ENCODE data around the gene LGALS16. TPM values are rescaled to one million over a fixed set of nuclear protein-coding genes. Genes with fewer than 3 reads are reported as not detected.
"Not testable (repeated sequence)": the region's sequence is repeated elsewhere in the genome, so short reads cannot be mapped to it uniquely, and the experiment has no call there.

LGALS16 gene
- total RNA-seq, 1 experiment from 2014 or later = not detected

- H3K9ac ChIP-seq (ENCODE audit: low read length); ATAC-seq; H3K27me3 ChIP-seq (ENCODE audit: insufficient read depth, low read length); H3K36me3 ChIP-seq (ENCODE audit: control insufficient read depth in 1 of 2, insufficient read depth in 2 of 2, low read length in 2 of 2); H2AFZ ChIP-seq (ENCODE audit: low read depth, low read length, poor library complexity, severe bottlenecking); H3K4me1 ChIP-seq (ENCODE audit: control insufficient read depth in 1 of 2, insufficient read depth in 2 of 2, low read length in 2 of 2); H3K9me2 ChIP-seq (ENCODE audit: insufficient read depth); H3K27ac ChIP-seq (ENCODE audit: low read depth, low read length); H3K4me2 ChIP-seq (ENCODE audit: low read length); DNase-seq (ENCODE audit: low read depth, low spot score); H3K4me3 ChIP-seq (replicated peaks in 1 of 2; ENCODE audit: low read depth in 1 of 2, low read length in 2 of 2); POLR2A ChIA-PET; BruUV-seq (replicated peaks); H3K9me3 ChIP-seq (ENCODE audit: control insufficient read depth in 1 of 2, insufficient read depth in 1 of 2, low read depth in 1 of 2, low read length in 2 of 2); H4K20me1 ChIP-seq (ENCODE audit: insufficient read depth); H3K79me2 ChIP-seq (ENCODE audit: insufficient read depth, low read length); intact Hi-C loops (cut with micrococcal nuclease): not testable (repeated sequence)
- ChIA-PET CTCF (interaction anchor here (0.6 to 4.0 kb wide), 3 partner anchors 10 to 431 kb away, joined by 3 to 47 read pairs (median 5); no protein-coding TSS in a partner anchor), RAD21 (ENCODE audit: low non-redundant PET in 1 of 2, low total read pairs in 2 of 2, uncharacterized antibody in 2 of 2, unreplicated experiment in 2 of 2) (interaction anchor here in 1 of 2 experiments (1.0 kb wide), 1 partner anchor 122 kb away, joined by 4 read pairs; no protein-coding TSS in a partner anchor)
- TF ChIP-seq CTCF (IDR thresholded peaks at IDR 0.05 in 2 of 3, conservative IDR thresholded peaks at IDR 0.05 in 1 of 3; ENCODE audit: borderline replicate concordance in 1 of 3, insufficient read depth in 1 of 3, low read depth in 2 of 3, low read length in 2 of 3) = 0 out of 6 replicates have a peak, but pooled peaks of 1 of the 3 experiments have one; percentile 6
- peak; percentile 48 for TF ChIP-seq RAD21 (IDR thresholded peaks at IDR 0.05; ENCODE audit: low read depth)
These were observed 18.1 kb downstream of the LGALS16 start for GRCh38 chr19:39673862-39674261.

GRCh38 chr19:39676004-39676403, 20.3 kb downstream of the LGALS16 start:
- no peak overlapping the region for H3K4me2 ChIP-seq (ENCODE audit: low read length)
- no peak overlapping the region for H3K27ac ChIP-seq (ENCODE audit: low read depth, low read length)
- H3K4me3 ChIP-seq (replicated peaks in 1 of 2; ENCODE audit: low read depth in 1 of 2, low read length in 2 of 2) = no peak overlapping the region
- H2AFZ ChIP-seq (ENCODE audit: low read depth, low read length, poor library complexity, severe bottlenecking) = no peak overlapping the region
- peaks cover 8% of the 10 kb centered on the region; the same call in 1 of the 2 replicates for H3K27me3 ChIP-seq (ENCODE audit: insufficient read depth, low read length)
- ChIA-PET CTCF (no interaction called here), RAD21 (ENCODE audit: low non-redundant PET in 1 of 2, low total read pairs in 2 of 2, uncharacterized antibody in 2 of 2, unreplicated experiment in 2 of 2) (no interaction called here), POLR2A (no interaction called here)
- no peaks in the 10 kb centered on the region for H3K9me3 ChIP-seq (ENCODE audit: control insufficient read depth in 1 of 2, insufficient read depth in 1 of 2, low read depth in 1 of 2, low read length in 2 of 2)
- intact Hi-C loops (cut with micrococcal nuclease) = no loop called here
- peaks cover 0 to 10% of the 10 kb centered on the region in 2 experiments; a peak in 1 of 4 replicates for H3K4me1 ChIP-seq (ENCODE audit: control insufficient read depth in 1 of 2, insufficient read depth in 2 of 2, low read length in 2 of 2)
- H3K36me3 ChIP-seq (ENCODE audit: control insufficient read depth in 1 of 2, insufficient read depth in 2 of 2, low read length in 2 of 2) = no peaks in the 10 kb centered on the region
- no peak for DNase-seq (ENCODE audit: low read depth, low spot score)
- H4K20me1 ChIP-seq (ENCODE audit: insufficient read depth) = no peaks in the 10 kb centered on the region
- ATAC-seq = no peak
- no peak overlapping the region for H3K9ac ChIP-seq (ENCODE audit: low read length)
- BruUV-seq (replicated peaks) = no TSS peak
- H3K9me2 ChIP-seq (ENCODE audit: insufficient read depth) = no peaks in the 10 kb centered on the region
- H3K79me2 ChIP-seq (ENCODE audit: insufficient read depth, low read length) = no peaks in the 10 kb centered on the region
- TF ChIP-seq SIN3A (IDR thresholded peaks at IDR 0.05; ENCODE audit: low read depth) (no peak), MAX (IDR thresholded peaks at IDR 0.05) (no peak), YY1 (IDR thresholded peaks at IDR 0.05; ENCODE audit: extremely low read depth, insufficient replicate concordance, low read depth, low read length) (no peak), REST (IDR thresholded peaks at IDR 0.05; ENCODE audit: low read depth) (no peak), FOSL1 (IDR thresholded peaks at IDR 0.05; ENCODE audit: low read depth) (no peak), POLR2AphosphoS5 (IDR thresholded peaks at IDR 0.05; ENCODE audit: low read depth, low read length) (no peak), ELF1 (IDR thresholded peaks at IDR 0.05; ENCODE audit: borderline replicate concordance, low read depth) (no peak), TCF7L2 (IDR thresholded peaks at IDR 0.05; ENCODE audit: borderline replicate concordance, extremely low read depth, insufficient read depth, insufficient read length) (no peak), POLR2A (IDR thresholded peaks at IDR 0.05; ENCODE audit: borderline replicate concordance, extremely low read depth, insufficient read depth, insufficient read length) (no peak), ZFX (IDR thresholded peaks at IDR 0.05) (no peak), JUND (IDR thresholded peaks at IDR 0.05) (no peak), EZH2 (IDR thresholded peaks at IDR 0.05) (no peak), SRF (IDR thresholded peaks at IDR 0.05; ENCODE audit: low read depth) (no peak), SP1 (IDR thresholded peaks at IDR 0.05; ENCODE audit: low read depth) (no peak), CEBPB (IDR thresholded peaks at IDR 0.05; ENCODE audit: low read depth) (no peak), CBX3 (IDR thresholded peaks at IDR 0.05; ENCODE audit: low read depth) (no peak)

All from HCT116 (cell line).